ENCODE results near the gene FHIT. TPM values are rescaled to one million over a fixed set of nuclear protein-coding genes. Genes with fewer than 3 reads are reported as not detected.
A peak's percentile ranks its signal among the peaks of the same experiment; 100 is the strongest.

FHIT gene
- total RNA-seq, 1 donor from 2014 or later = 20.2 TPM

- H3K9me3 Mint-ChIP-seq (ENCODE audit: unreplicated experiment) = no peaks in the 10 kb centered on the region
- no peak overlapping the region for H3K4me3 Mint-ChIP-seq (ENCODE audit: unreplicated experiment)
- no peak for TF ChIP-seq CTCF (IDR thresholded peaks at IDR 0.05; ENCODE audit: unreplicated experiment)
- no peak for DNase-seq (ENCODE audit: low spot score)
- peaks cover 2% of the 10 kb centered on the region for H3K27me3 Mint-ChIP-seq (ENCODE audit: unreplicated experiment)
- H3K4me1 Mint-ChIP-seq (ENCODE audit: unreplicated experiment) = peaks cover 4% of the 10 kb centered on the region
- no peak overlapping the region for H3K27ac Mint-ChIP-seq (ENCODE audit: unreplicated experiment)
- H3K36me3 Mint-ChIP-seq (ENCODE audit: low read depth, unreplicated experiment) = no peaks in the 10 kb centered on the region
These were observed 816.3 kb downstream of the FHIT start for GRCh38 chr3:60434950-60435349.

- peaks cover 10% of the 10 kb centered on the region for H3K4me1 Mint-ChIP-seq (ENCODE audit: unreplicated experiment)
- TF ChIP-seq CTCF (IDR thresholded peaks at IDR 0.05; ENCODE audit: unreplicated experiment) = no peak
- no peak overlapping the region for H3K27ac Mint-ChIP-seq (ENCODE audit: unreplicated experiment)
- H3K9me3 Mint-ChIP-seq (ENCODE audit: unreplicated experiment) = no peaks in the 10 kb centered on the region
- H3K27me3 Mint-ChIP-seq (ENCODE audit: unreplicated experiment) = peaks cover 4% of the 10 kb centered on the region
- no peak overlapping the region for H3K4me3 Mint-ChIP-seq (ENCODE audit: unreplicated experiment)
- H3K36me3 Mint-ChIP-seq (ENCODE audit: low read depth, unreplicated experiment) = no peaks in the 10 kb centered on the region
- DNase-seq (ENCODE audit: low spot score) = no peak
These were observed 816.9 kb downstream of the FHIT start for GRCh38 chr3:60434323-60434722.

- H3K9me3 Mint-ChIP-seq (ENCODE audit: unreplicated experiment) = no peaks in the 10 kb centered on the region
- peaks cover 21% of the 10 kb centered on the region for H3K4me1 Mint-ChIP-seq (ENCODE audit: unreplicated experiment)
- H3K27me3 Mint-ChIP-seq (ENCODE audit: unreplicated experiment) = peaks cover 6% of the 10 kb centered on the region
- DNase-seq (ENCODE audit: low spot score) = peak; percentile 19
- H3K4me3 Mint-ChIP-seq (ENCODE audit: unreplicated experiment) = no peak overlapping the region
- no peak for TF ChIP-seq CTCF (IDR thresholded peaks at IDR 0.05; ENCODE audit: unreplicated experiment)
- no peak overlapping the region for H3K27ac Mint-ChIP-seq (ENCODE audit: unreplicated experiment)
- H3K36me3 Mint-ChIP-seq (ENCODE audit: low read depth, unreplicated experiment) = no peaks in the 10 kb centered on the region
These were observed 819.7 kb downstream of the FHIT start for GRCh38 chr3:60431599-60431958.

- TF ChIP-seq CTCF (IDR thresholded peaks at IDR 0.05; ENCODE audit: unreplicated experiment) = no peak
- Mint-ChIP-seq H3K27me3 (ENCODE audit: unreplicated experiment) (peaks cover 6% of the 10 kb centered on the region), H3K27ac (ENCODE audit: unreplicated experiment) (no peak overlapping the region), H3K4me3 (ENCODE audit: unreplicated experiment) (no peak overlapping the region), H3K36me3 (ENCODE audit: low read depth, unreplicated experiment) (no peaks in the 10 kb centered on the region), H3K4me1 (ENCODE audit: unreplicated experiment) (peaks cover 21% of the 10 kb centered on the region), H3K9me3 (ENCODE audit: unreplicated experiment) (no peaks in the 10 kb centered on the region)
- DNase-seq (ENCODE audit: low spot score) = no peak
These were observed 821.0 kb downstream of the FHIT start for GRCh38 chr3:60430205-60430604.

GRCh38 chr3:60427109-60427508 lies 824.1 kb downstream of the FHIT start:
- H3K4me1 Mint-ChIP-seq (ENCODE audit: unreplicated experiment) = peaks cover 21% of the 10 kb centered on the region
- DNase-seq (ENCODE audit: low spot score) = no peak
- no peak overlapping the region for H3K27ac Mint-ChIP-seq (ENCODE audit: unreplicated experiment)
- H3K27me3 Mint-ChIP-seq (ENCODE audit: unreplicated experiment) = peaks cover 6% of the 10 kb centered on the region
- TF ChIP-seq CTCF (IDR thresholded peaks at IDR 0.05; ENCODE audit: unreplicated experiment) = no peak
- H3K9me3 Mint-ChIP-seq (ENCODE audit: unreplicated experiment) = no peaks in the 10 kb centered on the region
- H3K4me3 Mint-ChIP-seq (ENCODE audit: unreplicated experiment) = no peak overlapping the region
- H3K36me3 Mint-ChIP-seq (ENCODE audit: low read depth, unreplicated experiment) = no peaks in the 10 kb centered on the region
